Stimulated activated naive CD4-positive, alpha-beta T cell (primary cell): ENCODE data around the gene RTKN2.
"Not testable (repeated sequence)": the region's sequence is repeated elsewhere in the genome, so short reads cannot be mapped to it uniquely, and the experiment has no call there.

Experiments
- DNase-seq, 6 experiments: peaks; one replicate each; lab custom pipeline; 2025; lab: John Stamatoyannopoulos, UW

RTKN2 gene, protein sequence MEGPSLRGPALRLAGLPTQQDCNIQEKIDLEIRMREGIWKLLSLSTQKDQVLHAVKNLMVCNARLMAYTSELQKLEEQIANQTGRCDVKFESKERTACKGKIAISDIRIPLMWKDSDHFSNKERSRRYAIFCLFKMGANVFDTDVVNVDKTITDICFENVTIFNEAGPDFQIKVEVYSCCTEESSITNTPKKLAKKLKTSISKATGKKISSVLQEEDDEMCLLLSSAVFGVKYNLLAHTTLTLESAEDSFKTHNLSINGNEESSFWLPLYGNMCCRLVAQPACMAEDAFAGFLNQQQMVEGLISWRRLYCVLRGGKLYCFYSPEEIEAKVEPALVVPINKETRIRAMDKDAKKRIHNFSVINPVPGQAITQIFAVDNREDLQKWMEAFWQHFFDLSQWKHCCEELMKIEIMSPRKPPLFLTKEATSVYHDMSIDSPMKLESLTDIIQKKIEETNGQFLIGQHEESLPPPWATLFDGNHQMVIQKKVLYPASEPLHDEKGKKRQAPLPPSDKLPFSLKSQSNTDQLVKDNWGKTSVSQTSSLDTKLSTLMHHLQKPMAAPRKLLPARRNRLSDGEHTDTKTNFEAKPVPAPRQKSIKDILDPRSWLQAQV

GRCh38 chr10:62268399-62269114, at the start of gene RTKN2:
RTKN2 (minus strand) TSS chr10:62268844; CDS start chr10:62268610, 234 bp downstream.
- peak; percentile 36 to 67 (median 59) for DNase-seq

- no peak for DNase-seq
Observed at GRCh38 chr10:62317257-62317656, 48.6 kb upstream of the RTKN2 start.

DNA sequence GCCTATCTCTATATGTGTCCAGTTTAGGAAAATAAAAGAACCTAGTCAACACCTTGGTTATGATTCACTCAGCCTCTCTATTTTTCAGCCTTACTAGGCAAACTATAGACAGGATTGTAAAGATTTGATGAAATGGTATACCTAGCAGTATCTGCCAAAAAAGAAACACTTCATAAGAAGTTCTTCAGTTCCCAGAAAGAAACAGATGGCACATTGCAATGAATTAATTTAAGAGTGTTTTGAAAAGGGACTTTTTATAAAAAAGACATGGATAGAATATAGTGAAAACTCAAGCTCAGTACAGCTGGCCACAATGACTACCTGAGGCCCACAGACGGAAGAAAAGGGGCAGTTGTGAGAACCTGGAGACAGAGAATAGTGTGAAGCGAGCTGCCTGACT, 40.6 kb upstream of the RTKN2 start:
- DNase-seq = no peak

GRCh38 chr10:62308101-62308500, 39.5 kb upstream of the RTKN2 start:
- DNase-seq = no peak

DNA sequence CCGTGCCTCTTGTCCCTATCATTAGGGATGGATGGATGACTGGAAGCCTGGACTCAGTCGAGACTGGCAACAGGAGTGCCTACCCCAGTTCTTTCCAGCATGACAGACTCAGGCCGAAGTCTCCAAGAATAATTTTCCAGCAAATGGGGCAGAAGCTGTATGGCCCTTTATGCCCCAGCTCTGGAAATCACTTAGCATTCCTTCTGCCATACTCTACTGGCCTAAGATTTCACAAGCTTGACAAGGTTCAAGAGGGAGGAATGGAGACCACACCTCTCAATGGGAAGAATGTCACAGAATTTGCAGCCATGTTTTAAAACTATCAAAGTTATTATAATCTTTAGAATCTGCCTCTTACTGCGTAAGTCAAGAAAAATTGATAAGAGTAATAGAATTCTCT, 39.0 kb upstream of the RTKN2 start:
- DNase-seq = no peak

DNA sequence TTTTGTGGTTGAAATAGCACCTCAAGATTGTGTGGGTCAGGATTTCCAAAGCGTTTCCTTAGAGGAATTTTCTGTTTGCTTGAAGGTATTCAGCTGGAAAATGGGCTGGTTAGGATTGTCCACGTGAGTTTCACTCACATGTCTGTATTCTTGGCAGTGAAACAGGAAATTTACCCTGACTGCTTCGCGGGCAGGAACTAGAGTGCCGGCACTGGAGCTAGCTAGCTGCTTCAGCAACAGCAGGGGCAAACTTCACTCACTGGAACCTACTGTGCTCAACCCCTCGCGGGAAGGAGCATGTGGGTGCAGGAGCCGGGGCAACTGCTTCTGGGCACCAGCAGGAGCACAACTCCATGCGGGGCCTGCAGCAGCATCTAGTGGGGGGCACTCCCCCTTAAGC, 38.0 kb upstream of the RTKN2 start:
- DNase-seq = peak in 5 of 6 experiments; percentile 1 to 31 (median 4)

DNA sequence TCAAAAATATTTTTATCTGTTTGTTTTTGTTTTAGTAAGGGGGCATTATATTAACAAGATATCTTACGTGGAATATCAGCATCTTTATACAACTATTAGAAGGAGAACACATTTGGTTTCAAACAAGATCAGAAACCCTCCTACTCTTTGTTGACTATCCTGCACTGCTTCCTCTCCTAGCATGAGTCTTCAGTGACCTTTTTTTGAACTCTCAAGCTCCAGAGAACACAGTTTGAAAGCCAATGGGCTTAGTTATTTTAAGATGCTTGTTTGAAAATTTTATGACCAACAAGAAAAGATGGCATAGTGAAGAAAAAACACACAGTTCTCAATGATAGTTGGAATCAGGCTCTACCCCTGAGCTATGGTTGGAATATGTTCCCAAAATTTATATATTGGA, 37.2 kb upstream of the RTKN2 start:
- peak in 2 of 6 experiments; percentile 2 to 3 for DNase-seq

GRCh38 chr10:62303922-62304321, 35.3 kb upstream of the RTKN2 start:
- no peak for DNase-seq

DNA sequence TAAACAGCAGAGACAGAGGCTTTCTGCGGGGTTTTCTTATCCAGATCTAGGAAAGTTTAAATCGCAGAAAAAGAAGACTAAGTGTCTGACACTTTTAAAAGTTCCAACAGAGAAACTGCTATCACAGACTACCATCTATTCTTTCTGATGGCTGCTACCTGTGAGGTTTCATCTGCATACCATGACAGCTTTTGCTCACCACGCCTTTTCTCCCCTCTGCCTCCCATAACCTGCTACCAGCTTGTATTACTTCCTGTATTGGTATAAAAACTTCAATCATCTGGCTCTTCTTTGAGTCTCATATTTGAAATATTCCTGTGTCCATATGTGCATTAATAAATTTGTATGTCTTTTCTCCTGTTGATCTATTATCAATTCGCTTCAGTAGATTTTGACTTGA, 34.1 kb upstream of the RTKN2 start:
- DNase-seq = peak in 3 of 6 experiments; percentile 1 to 23 (median 3)

DNA sequence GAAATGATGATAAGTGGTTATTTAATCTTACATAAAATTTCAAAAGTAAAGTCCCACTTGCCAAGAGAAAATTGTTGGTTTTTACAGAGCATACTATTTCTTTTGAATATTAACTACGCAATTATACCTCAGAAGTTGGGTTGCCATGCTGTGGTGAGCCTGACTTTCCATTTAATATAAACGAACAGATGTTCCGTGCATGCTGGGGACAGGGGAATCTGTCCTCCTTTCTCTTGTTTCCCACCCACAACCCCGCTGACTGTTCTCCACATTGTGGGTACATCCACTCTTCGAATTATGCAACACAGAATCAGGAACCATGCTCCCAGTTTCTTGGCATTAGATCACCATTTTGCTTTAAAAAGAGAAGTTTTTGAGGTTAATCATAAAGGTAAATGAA, 29.2 kb upstream of the RTKN2 start:
- no peak for DNase-seq

- DNase-seq = no peak
Observed at GRCh38 chr10:62284221-62284620, 15.6 kb upstream of the RTKN2 start.

- not testable (repeated sequence) for DNase-seq
Observed at GRCh38 chr10:62281348-62281747, 12.7 kb upstream of the RTKN2 start.

GRCh38 chr10:62280392-62280791, 11.7 kb upstream of the RTKN2 start:
- not testable (repeated sequence) for DNase-seq

DNA sequence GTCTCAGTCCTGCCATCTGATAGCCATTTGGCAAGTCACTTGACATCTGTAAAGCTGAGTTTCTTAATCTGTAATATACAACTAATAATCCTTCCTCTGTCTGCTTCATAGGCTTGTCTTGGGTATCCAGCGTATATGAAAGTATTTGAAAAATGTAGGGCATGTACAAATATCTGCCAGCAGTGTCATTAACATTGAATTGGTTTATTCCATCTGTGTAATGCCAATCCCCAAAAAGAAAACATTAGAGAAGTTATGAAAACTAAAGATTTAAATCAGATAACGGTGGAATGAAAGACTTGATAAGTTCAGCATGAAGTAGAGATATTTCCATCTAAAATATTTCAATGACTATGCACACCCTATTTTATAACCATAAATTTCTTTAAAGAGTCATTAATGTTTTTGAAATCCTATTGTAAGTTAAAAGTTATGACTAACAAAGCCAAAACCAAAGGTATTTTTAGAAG, 9.8 kb upstream of the RTKN2 start:
- no peak for DNase-seq

- no peak for DNase-seq
Observed at GRCh38 chr10:62277971-62278370, 9.3 kb upstream of the RTKN2 start.

- DNase-seq = no peak
Observed at GRCh38 chr10:62270020-62270419, 1.4 kb upstream of the RTKN2 start.

- no peak for DNase-seq
Observed at GRCh38 chr10:62268027-62268398, 631 bp downstream of the RTKN2 start.

DNA sequence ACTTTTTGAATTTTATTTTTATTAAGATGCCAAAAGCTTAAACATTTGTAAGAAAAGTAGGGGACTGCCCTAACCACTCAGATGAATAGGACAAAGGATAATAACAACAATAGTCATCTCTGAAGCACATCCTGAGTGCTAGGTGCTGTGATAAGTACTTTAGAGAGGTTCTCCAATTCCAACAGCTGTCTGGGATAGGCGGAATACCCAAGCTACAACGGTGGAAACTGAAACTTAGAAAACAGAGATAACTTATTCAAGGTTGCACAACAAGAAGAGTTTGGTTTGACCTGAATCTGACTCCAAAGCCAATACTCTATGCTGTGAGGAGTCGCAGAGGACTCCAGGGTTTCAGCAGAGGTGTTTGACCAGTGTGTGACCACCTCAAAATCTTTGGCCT, 2.0 kb downstream of the RTKN2 start:
- no peak for DNase-seq

DNA sequence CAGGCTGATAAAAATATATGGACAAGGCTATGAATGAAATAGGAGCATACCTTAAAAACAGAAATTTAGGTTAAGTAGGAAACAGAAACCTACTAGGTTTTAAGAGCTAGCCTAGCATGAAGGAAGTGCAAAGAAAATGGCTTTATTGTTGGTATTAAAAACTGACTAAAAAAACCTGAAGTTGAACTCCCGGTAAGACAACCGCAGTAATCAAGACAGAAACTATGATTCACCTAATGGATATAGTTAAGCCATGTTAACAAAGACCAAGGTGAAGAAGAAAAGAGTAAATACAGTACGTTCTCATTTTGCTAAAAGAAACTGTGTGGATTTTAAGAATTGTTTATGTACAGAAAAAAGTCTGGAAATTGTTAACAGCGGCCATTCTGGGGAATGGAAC, 2.5 kb downstream of the RTKN2 start:
- no peak for DNase-seq

DNA sequence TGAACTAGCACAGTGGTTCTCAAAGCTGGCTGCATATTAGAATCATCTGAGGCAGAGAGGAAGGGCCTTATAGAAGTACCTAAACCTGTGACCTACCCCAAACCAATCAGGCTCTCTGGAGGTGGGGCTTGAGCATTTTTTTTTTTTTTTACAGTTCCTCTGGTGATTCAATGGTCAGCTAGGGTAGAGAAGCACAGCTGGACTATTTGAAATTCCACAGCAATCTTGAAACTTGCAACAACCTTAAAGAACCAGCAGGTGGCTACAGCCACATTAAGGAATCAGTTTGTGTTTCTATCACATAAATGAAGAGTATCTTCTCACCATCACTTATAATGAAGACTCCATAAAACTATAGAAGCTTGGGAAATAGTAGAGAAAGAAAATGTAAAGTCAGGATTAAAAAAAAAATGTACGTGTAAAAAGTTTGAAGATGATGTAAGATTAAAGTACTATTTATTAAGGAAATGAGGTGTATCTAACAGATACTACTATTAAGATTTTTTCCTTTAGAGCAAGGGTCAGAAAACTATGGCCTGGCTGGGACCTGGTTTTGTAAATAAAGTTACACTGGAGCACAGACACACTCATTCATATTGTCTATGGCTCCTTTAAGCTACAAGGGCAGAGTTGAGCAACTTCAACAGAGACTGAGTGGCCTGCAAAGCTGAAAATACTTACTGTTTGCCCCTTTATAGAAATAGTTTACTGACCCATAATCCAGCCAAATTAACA, 3.8 kb downstream of the RTKN2 start:
- peak in 2 of 6 experiments; percentile 11 to 14 for DNase-seq

GRCh38 chr10:62264126-62264525, 4.5 kb downstream of the RTKN2 start:
- no peak for DNase-seq

GRCh38 chr10:62261666-62262065, 7.0 kb downstream of the RTKN2 start:
- no peak for DNase-seq
